ENCODE data around the gene FBN1. TPM values are rescaled to one million over a fixed set of nuclear protein-coding genes. Genes with fewer than 3 reads are reported as not detected.

The FBN1 gene
- total RNA-seq, 1 donor from 2014 or later = 1,183 TPM

GRCh38 chr15:48472756-48473155 is 172.8 kb downstream of the FBN1 start:
- H3K4me1 Mint-ChIP-seq (ENCODE audit: low read depth) = peaks cover 83% of the 10 kb centered on the region
- H3K9me3 Mint-ChIP-seq (ENCODE audit: low read depth) = no peaks in the 10 kb centered on the region
- no peak overlapping the region for H3K4me3 Mint-ChIP-seq (ENCODE audit: unreplicated experiment)
- peak overlapping the region; percentile 93 for H3K27ac Mint-ChIP-seq (ENCODE audit: unreplicated experiment)
- no peak for TF ChIP-seq CTCF (IDR thresholded peaks at IDR 0.05)
- peaks cover 64% of the 10 kb centered on the region for H3K36me3 Mint-ChIP-seq (ENCODE audit: low read depth)
- no peaks in the 10 kb centered on the region for H3K27me3 Mint-ChIP-seq (ENCODE audit: low read depth)
- no peak for DNase-seq (ENCODE audit: low spot score)

GRCh38 chr15:48471073-48471472 is 174.4 kb downstream of the FBN1 start:
- Mint-ChIP-seq H3K9me3 (ENCODE audit: low read depth) (no peaks in the 10 kb centered on the region), H3K36me3 (ENCODE audit: low read depth) (peaks cover 74% of the 10 kb centered on the region), H3K4me1 (ENCODE audit: low read depth) (peaks cover 85% of the 10 kb centered on the region), H3K27me3 (ENCODE audit: low read depth) (no peaks in the 10 kb centered on the region), H3K27ac (ENCODE audit: unreplicated experiment) (peak overlapping the region; percentile 93), H3K4me3 (ENCODE audit: unreplicated experiment) (no peak overlapping the region)
- TF ChIP-seq CTCF (IDR thresholded peaks at IDR 0.05) = no peak
- DNase-seq (ENCODE audit: low spot score) = no peak

GRCh38 chr15:48470096-48470495 is 175.4 kb downstream of the FBN1 start:
- no peak for DNase-seq (ENCODE audit: low spot score)
- H3K4me1 Mint-ChIP-seq (ENCODE audit: low read depth) = peaks cover 82% of the 10 kb centered on the region
- H3K4me3 Mint-ChIP-seq (ENCODE audit: unreplicated experiment) = no peak overlapping the region
- H3K27me3 Mint-ChIP-seq (ENCODE audit: low read depth) = no peaks in the 10 kb centered on the region
- H3K36me3 Mint-ChIP-seq (ENCODE audit: low read depth) = peaks cover 79% of the 10 kb centered on the region
- no peaks in the 10 kb centered on the region for H3K9me3 Mint-ChIP-seq (ENCODE audit: low read depth)
- peak overlapping the region; percentile 93 for H3K27ac Mint-ChIP-seq (ENCODE audit: unreplicated experiment)
- TF ChIP-seq CTCF (IDR thresholded peaks at IDR 0.05) = no peak

GRCh38 chr15:48469681-48470080 is 175.8 kb downstream of the FBN1 start:
- H3K4me3 Mint-ChIP-seq (ENCODE audit: unreplicated experiment) = no peak overlapping the region
- H3K27me3 Mint-ChIP-seq (ENCODE audit: low read depth) = no peaks in the 10 kb centered on the region
- no peaks in the 10 kb centered on the region for H3K9me3 Mint-ChIP-seq (ENCODE audit: low read depth)
- DNase-seq (ENCODE audit: low spot score) = no peak
- TF ChIP-seq CTCF (IDR thresholded peaks at IDR 0.05) = no peak
- H3K4me1 Mint-ChIP-seq (ENCODE audit: low read depth) = peaks cover 82% of the 10 kb centered on the region
- H3K27ac Mint-ChIP-seq (ENCODE audit: unreplicated experiment) = peak overlapping the region; percentile 93
- H3K36me3 Mint-ChIP-seq (ENCODE audit: low read depth) = peaks cover 82% of the 10 kb centered on the region

GRCh38 chr15:48469271-48469670 is 176.2 kb downstream of the FBN1 start:
- peaks cover 84% of the 10 kb centered on the region for H3K36me3 Mint-ChIP-seq (ENCODE audit: low read depth)
- DNase-seq (ENCODE audit: low spot score) = no peak
- peak overlapping the region; percentile 93 for H3K27ac Mint-ChIP-seq (ENCODE audit: unreplicated experiment)
- H3K4me3 Mint-ChIP-seq (ENCODE audit: unreplicated experiment) = no peak overlapping the region
- peaks cover 82% of the 10 kb centered on the region for H3K4me1 Mint-ChIP-seq (ENCODE audit: low read depth)
- H3K9me3 Mint-ChIP-seq (ENCODE audit: low read depth) = no peaks in the 10 kb centered on the region
- H3K27me3 Mint-ChIP-seq (ENCODE audit: low read depth) = no peaks in the 10 kb centered on the region
- TF ChIP-seq CTCF (IDR thresholded peaks at IDR 0.05) = peak; percentile 8

Measured in chondrocyte (in vitro differentiated cells).